Germinal center (tissue), 1 donor: ENCODE data around the gene CDK10.
A peak's percentile ranks its signal among the peaks of the same experiment; 100 is the strongest.
"Not testable (repeated sequence)": the region's sequence is repeated elsewhere in the genome, so short reads cannot be mapped to it uniquely, and the experiment has no call there.

Experiments
- DNase-seq: peaks from one replicate; pipeline ENCODE4 v3.0.0; 2012; ENCODE audit warnings: mixed read lengths, low spot score

The CDK10 gene

DNA sequence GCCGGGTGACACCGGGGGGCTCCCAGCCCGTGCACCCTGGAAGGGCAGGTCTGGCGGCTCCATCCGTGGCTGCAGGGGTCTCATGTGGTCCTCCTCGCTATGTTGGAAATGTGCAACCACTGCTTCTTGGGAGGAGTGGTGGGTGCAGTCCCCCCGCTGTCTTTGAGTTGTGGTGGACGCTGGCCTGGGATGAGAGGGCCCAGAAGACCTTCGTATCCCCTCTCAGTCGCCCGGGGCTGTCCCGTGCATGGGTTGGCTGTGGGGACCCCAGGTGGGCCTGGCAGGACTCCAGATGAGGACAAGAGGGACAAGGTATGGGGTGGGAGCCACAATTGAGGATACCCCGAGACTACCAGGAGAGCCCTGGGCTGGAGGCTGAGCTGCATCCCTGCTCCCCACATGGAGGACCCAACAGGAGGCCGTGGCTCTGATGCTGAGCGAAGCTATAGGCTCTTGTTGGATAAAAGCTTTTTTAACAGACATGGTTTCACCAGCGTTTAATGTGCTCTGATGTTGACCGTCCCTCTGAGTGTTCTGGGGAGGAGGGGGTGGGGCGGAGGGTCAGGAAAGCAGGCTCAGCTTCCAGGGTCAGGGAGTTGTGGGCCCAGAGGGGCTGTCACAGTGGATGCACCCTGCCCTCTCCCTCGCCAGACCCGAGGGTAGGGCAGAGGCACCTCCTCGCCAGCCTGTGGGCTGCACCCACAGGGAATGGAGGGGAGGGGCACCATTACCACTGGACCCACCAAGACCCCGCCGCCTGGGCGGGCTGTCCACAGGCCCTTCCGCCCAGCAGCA is 9.6 kb downstream of the CDK10 start:
- no peak for DNase-seq

DNA sequence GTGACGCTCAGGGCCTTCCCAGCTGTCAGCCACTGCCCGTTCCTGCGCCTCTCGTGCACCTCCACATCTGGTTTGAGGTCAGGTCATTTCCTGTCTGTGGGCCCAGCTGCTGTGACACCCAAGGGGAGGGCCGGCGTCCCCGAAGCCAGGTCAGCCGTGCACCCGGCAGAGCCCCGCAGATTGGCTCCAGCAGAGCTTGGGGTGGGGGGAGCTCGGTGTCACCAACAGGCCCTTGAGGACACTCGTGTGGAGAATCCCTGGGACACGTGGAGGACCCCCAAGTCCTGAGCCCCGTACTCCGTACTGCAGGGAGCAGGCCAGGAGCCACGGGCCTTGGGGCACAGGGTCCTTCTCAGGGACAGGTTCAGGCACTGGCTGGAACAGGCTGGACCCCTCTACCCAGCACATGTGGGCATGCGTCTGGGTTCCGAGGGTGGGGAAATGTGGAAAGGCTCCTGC is 10.2 kb downstream of the CDK10 start:
- no peak for DNase-seq

GRCh38 chr16:89697161-89697615 is 10.7 kb downstream of the CDK10 start:
- DNase-seq, result no peak

- no peak for DNase-seq
These were observed 11.3 kb downstream of the CDK10 start for GRCh38 chr16:89697616-89698331.

DNA sequence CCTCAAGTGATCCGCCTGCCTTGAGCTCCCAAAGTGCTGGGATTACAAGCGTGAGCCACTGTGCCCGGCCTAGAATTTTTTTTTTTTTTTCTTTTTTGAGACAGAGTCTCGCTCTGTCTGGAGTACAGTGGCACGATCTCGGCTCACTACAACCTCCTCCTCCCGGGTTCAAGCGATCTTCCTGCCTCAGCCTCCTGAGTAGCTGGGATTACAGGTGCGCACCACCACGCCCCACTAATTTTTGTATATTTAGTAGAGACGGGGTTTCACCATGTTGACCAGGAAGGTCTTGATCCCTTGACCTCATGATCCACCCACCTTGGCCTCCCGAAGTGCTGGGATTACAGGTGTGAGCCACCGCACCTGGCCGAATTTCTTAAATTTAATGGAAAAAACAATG is 12.2 kb downstream of the CDK10 start:
- not testable (repeated sequence) for DNase-seq

DNA sequence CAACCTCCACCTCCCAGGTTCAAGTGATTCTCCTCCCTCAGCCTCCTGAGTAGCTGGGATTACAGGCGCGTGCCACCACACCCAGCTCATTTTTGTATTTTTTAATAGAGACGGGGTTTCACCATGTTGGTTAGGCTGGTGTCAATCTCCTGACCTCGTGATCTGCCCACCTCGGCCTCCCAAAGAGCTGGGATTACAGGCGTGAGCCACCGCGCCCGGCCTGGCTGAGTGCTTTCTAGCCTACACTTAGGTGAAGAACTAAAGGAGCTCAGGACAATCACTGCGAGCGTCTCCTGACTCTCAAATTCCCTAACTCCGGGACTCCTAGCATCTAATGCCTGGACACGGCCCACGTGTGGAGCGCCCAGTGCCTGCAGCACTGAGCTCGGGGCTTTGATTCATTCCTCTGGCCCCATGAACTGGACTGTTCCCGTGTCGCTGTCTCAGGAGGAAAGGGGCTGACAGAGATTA is 13.2 kb downstream of the CDK10 start:
- not testable (repeated sequence) for DNase-seq

- peak; percentile 91 for DNase-seq
These were observed 13.7 kb downstream of the CDK10 start for GRCh38 chr16:89700100-89700648.

- DNase-seq, result peak; percentile 59
These were observed 14.3 kb downstream of the CDK10 start for GRCh38 chr16:89700649-89701424.

- DNase-seq, result peak; percentile 98
These were observed 15.2 kb downstream of the CDK10 start, which contains the start of gene SPATA2L for GRCh38 chr16:89701425-89702406. SPATA2L (minus strand) TSS chr16:89701705; CDS start chr16:89701232, 473 bp downstream.

DNA sequence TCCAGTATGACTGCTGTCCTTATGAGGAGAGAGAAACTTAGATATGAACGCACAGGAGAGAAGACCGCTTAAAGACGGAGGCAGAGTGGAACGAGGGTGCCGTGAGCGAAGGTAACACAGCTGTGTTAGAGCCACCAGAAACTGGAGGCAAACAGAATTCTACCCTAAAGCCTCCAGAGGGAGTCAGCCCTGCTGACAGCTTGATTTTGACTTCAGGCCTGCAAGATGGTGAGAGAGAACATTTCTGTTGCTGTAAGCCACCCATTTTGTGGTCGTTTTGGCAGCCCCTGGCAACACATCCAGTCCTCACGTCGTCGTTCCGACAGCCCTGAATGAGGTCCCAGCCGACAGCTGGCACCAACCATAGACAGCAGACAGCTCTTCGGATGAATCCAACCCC is 17.8 kb downstream of the CDK10 start:
- no peak for DNase-seq

DNA sequence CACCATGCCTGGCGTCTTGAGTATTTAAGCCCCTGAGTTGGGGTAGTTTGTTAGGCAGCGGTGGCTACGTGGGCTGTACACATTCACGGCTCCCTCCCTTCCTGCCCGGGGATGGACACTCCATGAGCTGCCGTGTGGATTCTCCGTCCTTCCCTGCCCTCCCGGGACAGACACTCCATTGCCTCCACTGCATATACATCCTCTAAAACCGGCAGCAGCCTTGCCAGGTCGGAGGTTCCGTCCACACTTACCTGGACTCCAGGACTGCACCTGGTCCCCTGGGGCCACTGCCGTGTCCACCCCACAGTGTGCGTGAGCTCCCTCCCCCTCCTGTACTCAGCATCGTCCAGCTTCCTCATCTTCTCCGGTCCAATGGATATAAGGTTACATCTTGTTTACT is 18.5 kb downstream of the CDK10 start:
- no peak for DNase-seq

- DNase-seq, result no peak
These were observed 20.2 kb downstream of the CDK10 start for GRCh38 chr16:89706518-89707260.

- no peak for DNase-seq
These were observed 21.2 kb downstream of the CDK10 start for GRCh38 chr16:89707695-89708094.

DNA sequence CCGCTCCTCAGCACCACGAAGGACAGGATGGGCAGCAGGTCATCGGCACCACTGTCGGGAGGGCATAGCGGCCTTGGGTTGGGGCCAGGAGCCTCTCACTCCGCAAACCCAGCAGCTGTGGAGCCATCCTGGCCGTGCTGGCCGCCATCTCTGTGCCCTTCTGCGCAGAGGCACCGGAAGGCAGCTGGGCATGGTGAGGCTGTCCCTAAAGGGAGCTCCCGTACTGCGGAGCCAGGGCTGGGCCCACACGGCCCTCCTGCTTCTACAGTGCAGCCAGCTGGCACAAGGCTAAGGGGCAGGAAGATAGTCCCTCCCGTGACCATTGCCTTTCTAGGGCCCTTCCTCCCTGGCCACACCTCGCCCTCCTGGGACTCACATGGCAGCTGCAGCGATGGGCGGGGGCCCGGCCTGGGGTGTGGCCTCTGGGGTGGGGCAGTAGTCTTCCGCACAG is 22.0 kb downstream of the CDK10 start:
- no peak for DNase-seq

- DNase-seq, result no peak
These were observed 22.7 kb downstream of the CDK10 start for GRCh38 chr16:89709166-89709565.

- DNase-seq, result no peak
These were observed 23.4 kb downstream of the CDK10 start for GRCh38 chr16:89709716-89710432.

DNA sequence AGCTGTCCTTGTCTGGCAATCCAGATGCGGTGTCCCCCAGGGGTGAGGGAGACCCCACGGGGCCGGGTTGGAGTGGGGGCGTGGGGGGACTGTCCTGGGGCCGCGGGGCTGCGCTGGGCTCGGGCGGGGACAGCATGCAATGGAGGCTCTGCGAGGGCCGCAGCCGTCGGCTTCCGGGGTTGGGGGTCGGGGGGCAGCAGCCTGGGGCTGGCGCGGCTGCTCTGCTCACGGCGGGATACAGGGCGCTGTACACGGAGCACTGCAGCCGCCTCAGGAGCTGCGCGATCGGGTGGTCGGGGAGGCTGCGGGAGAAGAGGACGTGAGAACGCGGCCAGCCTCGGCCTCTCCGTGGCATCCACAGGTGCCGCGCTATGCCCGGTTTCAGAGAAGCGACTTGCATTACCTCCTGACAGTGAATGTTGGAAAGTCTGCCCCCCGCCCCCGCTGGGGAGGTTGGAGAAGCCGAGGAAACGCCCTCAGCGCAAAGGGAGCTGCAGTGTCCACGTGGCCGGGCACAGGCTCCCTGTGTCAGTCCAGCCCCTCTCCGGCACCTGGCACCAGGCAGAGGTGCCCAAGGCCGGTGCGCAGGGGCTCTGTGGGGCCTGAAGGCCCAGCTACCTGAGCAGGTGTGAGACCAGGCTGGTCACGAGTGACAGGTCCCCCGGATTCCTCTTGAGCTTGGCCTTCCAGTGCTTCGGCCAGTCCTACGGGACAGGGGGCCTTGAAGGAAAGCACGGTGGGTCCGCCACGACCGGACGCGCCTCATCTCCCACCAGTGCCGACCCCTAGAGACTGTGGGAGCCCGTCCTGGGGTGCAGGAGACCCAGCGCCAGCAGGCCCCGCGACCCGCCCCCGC is 24.4 kb downstream of the CDK10 start:
- no peak for DNase-seq

DNA sequence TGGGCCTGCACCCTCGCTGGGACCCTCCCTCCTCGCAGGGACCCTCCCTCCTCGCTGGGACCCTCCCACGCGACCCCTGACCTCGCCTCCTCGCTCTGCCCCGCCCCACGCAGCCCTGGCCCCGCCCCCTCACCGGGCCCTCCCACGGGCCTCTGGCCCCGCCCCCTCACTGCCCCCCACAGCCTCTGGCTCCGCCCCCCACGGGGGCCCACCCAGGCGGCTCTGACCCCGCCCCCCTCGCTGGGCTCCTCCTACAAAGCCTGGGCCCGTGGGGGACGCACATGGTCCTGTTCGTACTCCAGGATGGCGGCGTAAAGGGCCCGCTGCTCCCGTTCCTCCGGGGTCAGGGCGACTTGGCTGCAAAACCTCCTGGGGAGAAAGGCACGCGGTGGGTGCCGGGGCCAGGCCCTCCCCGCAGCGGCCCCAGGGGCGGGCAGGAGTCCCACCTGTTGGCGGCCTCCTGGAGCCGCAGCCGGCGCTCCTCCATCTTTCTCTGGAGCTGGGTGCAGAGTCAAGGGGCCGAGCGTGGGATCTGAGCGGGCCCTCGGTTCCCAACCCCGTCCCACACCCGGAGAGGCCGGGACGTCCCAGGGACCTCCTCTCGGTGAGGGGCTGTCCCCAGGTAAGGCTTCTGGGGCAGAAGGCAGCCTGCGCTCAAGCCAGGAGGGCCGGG is 25.2 kb downstream of the CDK10 start:
- peak; percentile 94 for DNase-seq
